Pulmonary artery endothelial cell (primary cell): ENCODE data around the gene HSPB3. TPM values are rescaled to one million over a fixed set of nuclear protein-coding genes. Genes with fewer than 3 reads are reported as not detected.

ENCODE experiments used
- total RNA-seq: library from RNA; depleted of rRNA; stranded (reverse); fragments of >200 nt; gene quantifications from 2 replicates; pipeline ENCODE4 v1.2.3, GENCODE V29; 2014

HSPB3 gene
- total RNA-seq, 1 donor from 2014 or later: not detected

Other genes with a start within 250 kb of the HSPB3 start
- gene ARL15, start 145.1 kb upstream of the HSPB3 start, total RNA-seq: 52.6 and 66.5 TPM in 2 replicates
- gene SNX18, start 62.1 kb downstream of the HSPB3 start, total RNA-seq: 42.1 and 54.7 TPM in 2 replicates